HL-60 (cell line): ENCODE measurements around the gene CBX5.

ENCODE experiments used
- DNase-seq, 2 experiments: peaks; one replicate each; pipeline ENCODE4 v3.0.0-alpha.2; 2010 to 2020; ENCODE audit warnings: low read depth in 1 of 2, low spot score in 1 of 2
- H3K27ac ChIP-seq: fragments of 250-450 bp; sonication (Bioruptor Pico); replicated peaks from 2 replicates; pipeline ENCODE4 v1.5.1; 2020; ENCODE audit warnings: mild to moderate bottlenecking, moderate library complexity
- H3K27me3 ChIP-seq: fragments of 250-450 bp; sonication (Bioruptor Pico); 2 replicates; pipeline ENCODE4 v1.5.1; 2021; ENCODE audit warnings: mild to moderate bottlenecking, moderate library complexity; ENCODE audit not compliant: insufficient read depth, poor library complexity, severe bottlenecking
- H3K4me3 ChIP-seq: replicated peaks from 2 replicates; pipeline ENCODE4 v1.5.1; 2011; ENCODE audit warnings: mild to moderate bottlenecking, control low read depth, low read length; ENCODE audit not compliant: insufficient read depth
- GABPA ChIP-seq: IDR thresholded peaks from 2 replicates; pipeline ENCODE4 v1.6.1; 2012; ENCODE audit warnings: low read depth
- POLR2AphosphoS5 ChIP-seq: IDR thresholded peaks from 2 replicates; pipeline ENCODE4 v1.6.1; 2012; ENCODE audit warnings: low read depth
- SPI1 ChIP-seq: IDR thresholded peaks from 2 replicates; pipeline ENCODE4 v1.6.1; 2012; ENCODE audit warnings: low read depth, mild to moderate bottlenecking, borderline replicate concordance
- TF ChIP-seq, protein P1 (sequence below): IDR thresholded peaks from one replicate; pipeline ENCODE4 v1.5.1; 2011; ENCODE audit warnings: low read length, control low read depth, inconsistent platforms; ENCODE audit not compliant: insufficient read depth
- TF ChIP-seq, protein P2 (sequence below): IDR thresholded peaks from 2 replicates; pipeline ENCODE4 v1.6.1; 2012; ENCODE audit warnings: low read depth; ENCODE audit not compliant: insufficient replicate concordance

CBX5 gene

DNA sequence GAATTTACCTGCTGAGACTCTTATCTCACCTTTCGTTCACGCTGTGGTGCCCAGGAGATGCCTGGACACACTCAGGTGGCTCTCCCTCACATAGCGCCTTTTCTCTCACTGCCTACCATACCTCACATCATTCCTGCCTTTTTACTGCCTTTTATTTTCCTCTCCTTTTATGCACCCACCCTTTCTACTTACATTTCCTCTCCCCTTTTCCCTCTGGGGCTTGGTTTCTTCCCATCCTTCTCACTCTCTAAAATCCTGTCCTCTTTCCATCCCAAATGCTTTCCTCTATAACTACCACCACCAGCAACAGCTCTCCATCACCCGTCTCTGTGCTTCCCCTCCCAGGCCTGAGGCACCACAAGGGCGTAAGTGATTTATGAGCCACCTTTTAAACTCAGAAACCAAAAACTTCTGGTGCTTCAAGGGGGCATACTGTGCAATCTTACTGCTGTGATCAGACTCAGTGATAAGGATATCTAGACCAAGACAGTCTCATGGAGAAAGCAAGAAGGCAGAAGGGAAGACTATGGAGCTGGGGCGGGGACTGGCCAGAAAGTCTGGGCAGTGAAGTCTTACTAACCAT lies 58.4 kb downstream of the CBX5 start:
- TF ChIP-seq GABPA (no peak), SPI1 (no peak), POLR2AphosphoS5 (no peak)
- TF ChIP-seq, protein P1, sequence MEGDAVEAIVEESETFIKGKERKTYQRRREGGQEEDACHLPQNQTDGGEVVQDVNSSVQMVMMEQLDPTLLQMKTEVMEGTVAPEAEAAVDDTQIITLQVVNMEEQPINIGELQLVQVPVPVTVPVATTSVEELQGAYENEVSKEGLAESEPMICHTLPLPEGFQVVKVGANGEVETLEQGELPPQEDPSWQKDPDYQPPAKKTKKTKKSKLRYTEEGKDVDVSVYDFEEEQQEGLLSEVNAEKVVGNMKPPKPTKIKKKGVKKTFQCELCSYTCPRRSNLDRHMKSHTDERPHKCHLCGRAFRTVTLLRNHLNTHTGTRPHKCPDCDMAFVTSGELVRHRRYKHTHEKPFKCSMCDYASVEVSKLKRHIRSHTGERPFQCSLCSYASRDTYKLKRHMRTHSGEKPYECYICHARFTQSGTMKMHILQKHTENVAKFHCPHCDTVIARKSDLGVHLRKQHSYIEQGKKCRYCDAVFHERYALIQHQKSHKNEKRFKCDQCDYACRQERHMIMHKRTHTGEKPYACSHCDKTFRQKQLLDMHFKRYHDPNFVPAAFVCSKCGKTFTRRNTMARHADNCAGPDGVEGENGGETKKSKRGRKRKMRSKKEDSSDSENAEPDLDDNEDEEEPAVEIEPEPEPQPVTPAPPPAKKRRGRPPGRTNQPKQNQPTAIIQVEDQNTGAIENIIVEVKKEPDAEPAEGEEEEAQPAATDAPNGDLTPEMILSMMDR = no peak
- TF ChIP-seq, protein P2, sequence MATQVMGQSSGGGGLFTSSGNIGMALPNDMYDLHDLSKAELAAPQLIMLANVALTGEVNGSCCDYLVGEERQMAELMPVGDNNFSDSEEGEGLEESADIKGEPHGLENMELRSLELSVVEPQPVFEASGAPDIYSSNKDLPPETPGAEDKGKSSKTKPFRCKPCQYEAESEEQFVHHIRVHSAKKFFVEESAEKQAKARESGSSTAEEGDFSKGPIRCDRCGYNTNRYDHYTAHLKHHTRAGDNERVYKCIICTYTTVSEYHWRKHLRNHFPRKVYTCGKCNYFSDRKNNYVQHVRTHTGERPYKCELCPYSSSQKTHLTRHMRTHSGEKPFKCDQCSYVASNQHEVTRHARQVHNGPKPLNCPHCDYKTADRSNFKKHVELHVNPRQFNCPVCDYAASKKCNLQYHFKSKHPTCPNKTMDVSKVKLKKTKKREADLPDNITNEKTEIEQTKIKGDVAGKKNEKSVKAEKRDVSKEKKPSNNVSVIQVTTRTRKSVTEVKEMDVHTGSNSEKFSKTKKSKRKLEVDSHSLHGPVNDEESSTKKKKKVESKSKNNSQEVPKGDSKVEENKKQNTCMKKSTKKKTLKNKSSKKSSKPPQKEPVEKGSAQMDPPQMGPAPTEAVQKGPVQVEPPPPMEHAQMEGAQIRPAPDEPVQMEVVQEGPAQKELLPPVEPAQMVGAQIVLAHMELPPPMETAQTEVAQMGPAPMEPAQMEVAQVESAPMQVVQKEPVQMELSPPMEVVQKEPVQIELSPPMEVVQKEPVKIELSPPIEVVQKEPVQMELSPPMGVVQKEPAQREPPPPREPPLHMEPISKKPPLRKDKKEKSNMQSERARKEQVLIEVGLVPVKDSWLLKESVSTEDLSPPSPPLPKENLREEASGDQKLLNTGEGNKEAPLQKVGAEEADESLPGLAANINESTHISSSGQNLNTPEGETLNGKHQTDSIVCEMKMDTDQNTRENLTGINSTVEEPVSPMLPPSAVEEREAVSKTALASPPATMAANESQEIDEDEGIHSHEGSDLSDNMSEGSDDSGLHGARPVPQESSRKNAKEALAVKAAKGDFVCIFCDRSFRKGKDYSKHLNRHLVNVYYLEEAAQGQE = no peak
- no peak overlapping the region for H3K27ac ChIP-seq
- no peak for DNase-seq
- H3K4me3 ChIP-seq = no peak overlapping the region
- peaks cover 30% of the 10 kb centered on the region for H3K27me3 ChIP-seq

DNA sequence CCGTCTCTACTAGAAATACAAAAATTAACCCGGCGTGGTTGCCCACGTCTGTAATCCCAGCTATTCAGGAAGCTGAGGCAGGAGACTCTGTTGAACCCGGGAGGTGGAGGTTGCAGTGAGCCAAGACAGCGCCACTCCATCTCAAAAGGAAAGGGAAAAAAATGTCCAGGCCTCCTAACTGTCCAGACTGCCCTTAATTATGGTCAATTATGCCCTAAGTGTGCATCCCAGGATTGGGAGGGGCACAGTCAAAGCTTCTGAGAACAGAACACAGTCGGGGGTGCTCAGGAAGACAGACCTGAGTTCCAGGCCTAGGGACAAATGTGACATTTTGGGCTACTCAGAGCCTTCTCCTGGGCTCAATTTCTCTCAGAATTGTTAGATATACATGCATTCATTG lies 59.4 kb downstream of the CBX5 start:
- Histone ChIP-seq H3K4me3 (no peak overlapping the region), H3K27me3 (peaks cover 39% of the 10 kb centered on the region), H3K27ac (no peak overlapping the region)
- no peak for DNase-seq
- TF ChIP-seq POLR2AphosphoS5 (no peak), SPI1 (no peak), GABPA (no peak)
- TF ChIP-seq, protein P2 = no peak
- TF ChIP-seq, protein P1 = no peak

DNA sequence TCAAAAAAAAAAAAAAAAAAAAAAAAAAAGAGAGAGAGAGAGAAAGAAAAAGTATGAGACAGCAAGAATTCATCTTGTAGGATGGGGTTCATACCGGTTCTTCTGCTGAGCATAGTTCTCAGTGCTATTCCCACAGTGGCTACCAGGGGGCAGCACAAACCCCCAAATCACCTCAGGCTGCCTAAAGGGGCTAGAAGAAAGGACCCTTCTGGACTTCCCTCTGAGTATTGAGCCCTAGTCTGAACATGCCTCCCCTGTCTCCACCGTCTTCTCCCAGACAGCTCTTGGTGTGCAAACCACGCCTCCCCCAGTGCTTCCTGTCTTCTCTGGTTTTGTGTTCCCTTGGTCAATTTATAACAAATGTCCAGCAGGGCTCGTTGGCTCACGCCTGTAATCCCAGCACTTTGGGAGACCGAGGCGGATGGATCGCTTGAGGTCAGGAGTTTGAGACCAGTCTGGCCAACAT lies 59.8 kb downstream of the CBX5 start:
- peak in 1 of 2 experiments; percentile 55 for DNase-seq
- TF ChIP-seq SPI1 = no peak
- TF ChIP-seq, protein P1 = peak; percentile 95
- TF ChIP-seq, protein P2 = no peak
- peaks cover 39% of the 10 kb centered on the region for H3K27me3 ChIP-seq
- no peak overlapping the region for H3K27ac ChIP-seq
- H3K4me3 ChIP-seq = no peak overlapping the region
